H9 (cell line): ENCODE results near the gene CDH9. TPM values are rescaled to one million over a fixed set of nuclear protein-coding genes. Genes with fewer than 3 reads are reported as not detected.

Experiments
- DNase-seq: peaks from one replicate; pipeline ENCODE4 v3.0.0-alpha.2; 2017
- H2AFZ ChIP-seq: one replicate; pipeline ENCODE4 v1.6.1; 2013; ENCODE audit warnings: mild to moderate bottlenecking, low read length, control low read depth, moderate library complexity
- H2AK5ac ChIP-seq: 2 replicates; pipeline ENCODE4 v1.6.1; 2013; ENCODE audit warnings: low read length, control low read depth, mixed read lengths; ENCODE audit not compliant: insufficient read length
- H2BK120ac ChIP-seq: one replicate; pipeline ENCODE4 v1.6.1; 2013; ENCODE audit warnings: low read depth, mild to moderate bottlenecking, low read length, control low read depth, inconsistent platforms; ENCODE audit not compliant: poor library complexity, severe bottlenecking
- H2BK12ac ChIP-seq: 2 replicates; pipeline ENCODE4 v1.6.1; 2013; ENCODE audit warnings: low read length, control low read depth, mixed read lengths, low read depth; ENCODE audit not compliant: insufficient read length
- H2BK15ac ChIP-seq: 2 replicates; pipeline ENCODE4 v1.6.1; 2013; ENCODE audit warnings: low read depth, low read length, control low read depth
- H2BK20ac ChIP-seq: one replicate; pipeline ENCODE4 v1.6.1; 2013; ENCODE audit warnings: low read depth, mild to moderate bottlenecking, low read length, control low read depth, inconsistent platforms; ENCODE audit not compliant: poor library complexity, severe bottlenecking
- H2BK5ac ChIP-seq: 2 replicates; pipeline ENCODE4 v1.6.1; 2013; ENCODE audit warnings: low read length, control low read depth, mixed read lengths; ENCODE audit not compliant: insufficient read length
- H3K14ac ChIP-seq: 2 replicates; pipeline ENCODE4 v1.6.1; 2013; ENCODE audit warnings: low read length, control low read depth; ENCODE audit not compliant: insufficient read depth
- H3K18ac ChIP-seq: 2 replicates; pipeline ENCODE4 v1.6.1; 2013; ENCODE audit warnings: low read depth, mild to moderate bottlenecking, mixed read lengths, low read length, control low read depth; ENCODE audit not compliant: insufficient read length
- H3K23ac ChIP-seq: 2 replicates; pipeline ENCODE4 v1.6.1; 2013; ENCODE audit warnings: low read length, control low read depth, mixed read lengths, low read depth; ENCODE audit not compliant: insufficient read length
- H3K23me2 ChIP-seq: 2 replicates; pipeline ENCODE4 v1.6.1; 2013; ENCODE audit warnings: low read depth, mild to moderate bottlenecking, mixed read lengths, low read length, control low read depth; ENCODE audit not compliant: insufficient read length, poor library complexity, severe bottlenecking
- H3K27ac ChIP-seq: 2 replicates; pipeline ENCODE4 v1.5.1; 2013; ENCODE audit warnings: low read length, control low read depth, mixed read lengths, low read depth; ENCODE audit not compliant: insufficient read length
- H3K27me3 ChIP-seq: 2 replicates; pipeline ENCODE4 v1.6.1; 2013; ENCODE audit warnings: low read length, control low read depth, inconsistent platforms; ENCODE audit not compliant: insufficient read depth
- H3K4ac ChIP-seq: 2 replicates; pipeline ENCODE4 v1.6.1; 2013; ENCODE audit warnings: low read depth, mild to moderate bottlenecking, control low read depth, inconsistent platforms, low read length, moderate library complexity
- H3K4me1 ChIP-seq: 2 replicates; pipeline ENCODE4 v1.6.1; 2013; ENCODE audit warnings: low read length, control low read depth, inconsistent platforms; ENCODE audit not compliant: insufficient read depth
- H3K4me2 ChIP-seq: 2 replicates; pipeline ENCODE4 v1.6.1; 2013; ENCODE audit warnings: low read length, control low read depth, mixed read lengths; ENCODE audit not compliant: insufficient read length, insufficient read depth
- H3K56ac ChIP-seq: 2 replicates; pipeline ENCODE4 v1.6.1; 2013; ENCODE audit warnings: low read depth, mild to moderate bottlenecking, mixed read lengths, low read length, control low read depth; ENCODE audit not compliant: insufficient read length
- H3K79me1 ChIP-seq: 2 replicates; pipeline ENCODE4 v1.6.1; 2013; ENCODE audit warnings: low read depth, mild to moderate bottlenecking, moderate library complexity, low read length, control low read depth, inconsistent platforms; ENCODE audit not compliant: insufficient read depth, poor library complexity, severe bottlenecking
- H3K79me2 ChIP-seq: 2 replicates; pipeline ENCODE4 v1.6.1; 2013; ENCODE audit warnings: low read length, control low read depth, inconsistent platforms; ENCODE audit not compliant: insufficient read depth
- H3K9ac ChIP-seq: 2 replicates; pipeline ENCODE4 v1.6.1; 2013; ENCODE audit warnings: low read length, control low read depth, mixed read lengths; ENCODE audit not compliant: insufficient read length; ENCODE audit errors: extremely low read depth
- H3K9me3 ChIP-seq: one replicate; pipeline ENCODE4 v1.6.1; 2013; ENCODE audit warnings: low read depth, low read length, inconsistent platforms; ENCODE audit not compliant: control insufficient read depth
- H3T11ph ChIP-seq: one replicate; pipeline ENCODE4 v1.6.1; 2013; ENCODE audit warnings: mild to moderate bottlenecking, low read length, control low read depth, inconsistent platforms
- H4K20me1 ChIP-seq: one replicate; pipeline ENCODE4 v1.6.1; 2013; ENCODE audit not compliant: control insufficient read depth, insufficient read length, insufficient read depth
- H4K5ac ChIP-seq: 2 replicates; pipeline ENCODE4 v1.6.1; 2013; ENCODE audit warnings: low read depth, mild to moderate bottlenecking, mixed read lengths, low read length, control low read depth; ENCODE audit not compliant: insufficient read length
- H4K8ac ChIP-seq: replicated peaks from 2 replicates; pipeline ENCODE4 v1.6.1; 2013; ENCODE audit warnings: low read length, control low read depth, mixed read lengths, low read depth; ENCODE audit not compliant: insufficient read length
- H4K91ac ChIP-seq: 2 replicates; pipeline ENCODE4 v1.6.1; 2013; ENCODE audit warnings: low read depth, mild to moderate bottlenecking, moderate library complexity, mixed read lengths, low read length, control low read depth; ENCODE audit not compliant: insufficient read length
- H3K27ac Mint-ChIP-seq, 3 experiments: 2 replicates in 2 of 3; 3 replicates in 1 of 3; pipeline ENCODE4 v1.8.0; 2020 to 2021; ENCODE audit warnings: mixed read lengths in 3 of 3, mild to moderate bottlenecking in 1 of 3, moderate library complexity in 1 of 3
- H3K27me3 Mint-ChIP-seq: 2 replicates; pipeline ENCODE4 v1.8.0; 2021; ENCODE audit warnings: low read depth, mild to moderate bottlenecking, moderate library complexity, mixed read lengths
- H3K36me3 Mint-ChIP-seq, 3 experiments: 2 replicates in 2 of 3; 3 replicates in 1 of 3; pipeline ENCODE4 v1.8.0; 2020 to 2021; ENCODE audit warnings: low read depth in 3 of 3, mixed read lengths in 3 of 3; ENCODE audit not compliant: insufficient read depth in 1 of 3
- H3K4me1 Mint-ChIP-seq, 2 experiments: 2 replicates each; pipeline ENCODE4 v1.8.0; 2020; ENCODE audit warnings: mixed read lengths in 2 of 2
- H3K4me3 Mint-ChIP-seq, 2 experiments: 2 replicates in 1 of 2; 3 replicates in 1 of 2; pipeline ENCODE4 v1.8.0; 2020 to 2021; ENCODE audit warnings: mild to moderate bottlenecking in 2 of 2, mixed read lengths in 2 of 2, moderate library complexity in 1 of 2
- H3K9me3 Mint-ChIP-seq, 2 experiments: 2 replicates in 1 of 2; 3 replicates in 1 of 2; pipeline ENCODE4 v1.8.0; 2020; ENCODE audit warnings: mild to moderate bottlenecking in 2 of 2, mixed read lengths in 2 of 2, moderate library complexity in 1 of 2
- total RNA-seq: library from RNA; stranded (reverse); gene quantifications from 2 replicates; pipeline ENCODE4 v1.2.1, GENCODE V29; 2021
- TF ChIP-seq, protein P1 (sequence below): fragments of 200-600 bp; sonication (generic); conservative IDR thresholded peaks from 3 replicates; pipeline ENCODE4 v1.8.0; 2021; ENCODE audit warnings: antibody characterized with exemption, mild to moderate bottlenecking

The CDH9 gene
- total RNA-seq, 1 experiment from 2014 or later: 0.61 TPM

DNA sequence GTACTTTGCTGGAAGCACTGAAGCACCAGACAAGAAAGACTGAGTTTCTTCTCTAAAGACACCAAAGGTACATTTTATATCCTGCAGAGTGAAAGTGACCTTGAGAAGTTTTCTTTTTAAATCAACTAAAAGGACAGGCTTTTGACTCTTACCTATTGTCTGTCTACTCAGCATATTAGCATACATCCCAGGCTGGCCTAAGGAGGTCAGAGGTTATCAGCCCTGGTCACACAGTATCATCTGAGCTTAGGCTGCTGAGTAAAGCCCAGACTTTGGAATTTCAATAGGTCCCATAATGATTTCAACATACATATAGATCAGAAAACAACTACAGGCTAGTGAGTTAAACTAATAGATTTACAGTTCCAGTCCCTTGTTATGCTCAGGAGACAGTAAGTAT, 10.1 kb upstream of the CDH9 start:
- no peak overlapping the region for H2BK5ac ChIP-seq
- H3K79me2 ChIP-seq: no peaks in the 10 kb centered on the region

More for the DNA sequence above, 10.1 kb upstream of the CDH9 start:
- Histone ChIP-seq H3K9me3 (no peaks in the 10 kb centered on the region), H3K18ac (no peak overlapping the region), H3K4me2 (no peak overlapping the region), H4K8ac (no peak overlapping the region), H2AK5ac (no peak overlapping the region), H3K14ac (no peak overlapping the region), H4K5ac (no peak overlapping the region), H3K79me1 (no peaks in the 10 kb centered on the region), H2BK15ac (no peak overlapping the region), H3K4ac (no peak overlapping the region), H2BK12ac (no peak overlapping the region), H3K27ac (no peak overlapping the region), H3K9ac (no peak overlapping the region), H3K23ac (no peak overlapping the region), H3T11ph (no peak overlapping the region), H4K20me1 (no peaks in the 10 kb centered on the region), H2AFZ (no peak overlapping the region), H3K23me2 (no peaks in the 10 kb centered on the region), H4K91ac (no peak overlapping the region), H3K4me1 (no peaks in the 10 kb centered on the region), H2BK120ac (no peak overlapping the region), H2BK20ac (no peak overlapping the region), H3K56ac (no peak overlapping the region), H3K27me3 (no peaks in the 10 kb centered on the region)
- Mint-ChIP-seq H3K27me3 (no peaks in the 10 kb centered on the region), H3K27ac (no peak overlapping the region), H3K4me1 (peaks cover 13 to 14% of the 10 kb centered on the region in 2 experiments), H3K36me3 (no peaks in the 10 kb centered on the region), H3K4me3 (no peak overlapping the region), H3K9me3 (no peaks in the 10 kb centered on the region)
- TF ChIP-seq, protein P1, sequence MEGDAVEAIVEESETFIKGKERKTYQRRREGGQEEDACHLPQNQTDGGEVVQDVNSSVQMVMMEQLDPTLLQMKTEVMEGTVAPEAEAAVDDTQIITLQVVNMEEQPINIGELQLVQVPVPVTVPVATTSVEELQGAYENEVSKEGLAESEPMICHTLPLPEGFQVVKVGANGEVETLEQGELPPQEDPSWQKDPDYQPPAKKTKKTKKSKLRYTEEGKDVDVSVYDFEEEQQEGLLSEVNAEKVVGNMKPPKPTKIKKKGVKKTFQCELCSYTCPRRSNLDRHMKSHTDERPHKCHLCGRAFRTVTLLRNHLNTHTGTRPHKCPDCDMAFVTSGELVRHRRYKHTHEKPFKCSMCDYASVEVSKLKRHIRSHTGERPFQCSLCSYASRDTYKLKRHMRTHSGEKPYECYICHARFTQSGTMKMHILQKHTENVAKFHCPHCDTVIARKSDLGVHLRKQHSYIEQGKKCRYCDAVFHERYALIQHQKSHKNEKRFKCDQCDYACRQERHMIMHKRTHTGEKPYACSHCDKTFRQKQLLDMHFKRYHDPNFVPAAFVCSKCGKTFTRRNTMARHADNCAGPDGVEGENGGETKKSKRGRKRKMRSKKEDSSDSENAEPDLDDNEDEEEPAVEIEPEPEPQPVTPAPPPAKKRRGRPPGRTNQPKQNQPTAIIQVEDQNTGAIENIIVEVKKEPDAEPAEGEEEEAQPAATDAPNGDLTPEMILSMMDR: no peak
- DNase-seq: no peak
